ENCODE data around the gene HSPA12A. TPM values are rescaled to one million over a fixed set of nuclear protein-coding genes. Genes with fewer than 3 reads are reported as not detected.

The HSPA12A gene
- total RNA-seq, 1 donor = 35.4 TPM

DNA sequence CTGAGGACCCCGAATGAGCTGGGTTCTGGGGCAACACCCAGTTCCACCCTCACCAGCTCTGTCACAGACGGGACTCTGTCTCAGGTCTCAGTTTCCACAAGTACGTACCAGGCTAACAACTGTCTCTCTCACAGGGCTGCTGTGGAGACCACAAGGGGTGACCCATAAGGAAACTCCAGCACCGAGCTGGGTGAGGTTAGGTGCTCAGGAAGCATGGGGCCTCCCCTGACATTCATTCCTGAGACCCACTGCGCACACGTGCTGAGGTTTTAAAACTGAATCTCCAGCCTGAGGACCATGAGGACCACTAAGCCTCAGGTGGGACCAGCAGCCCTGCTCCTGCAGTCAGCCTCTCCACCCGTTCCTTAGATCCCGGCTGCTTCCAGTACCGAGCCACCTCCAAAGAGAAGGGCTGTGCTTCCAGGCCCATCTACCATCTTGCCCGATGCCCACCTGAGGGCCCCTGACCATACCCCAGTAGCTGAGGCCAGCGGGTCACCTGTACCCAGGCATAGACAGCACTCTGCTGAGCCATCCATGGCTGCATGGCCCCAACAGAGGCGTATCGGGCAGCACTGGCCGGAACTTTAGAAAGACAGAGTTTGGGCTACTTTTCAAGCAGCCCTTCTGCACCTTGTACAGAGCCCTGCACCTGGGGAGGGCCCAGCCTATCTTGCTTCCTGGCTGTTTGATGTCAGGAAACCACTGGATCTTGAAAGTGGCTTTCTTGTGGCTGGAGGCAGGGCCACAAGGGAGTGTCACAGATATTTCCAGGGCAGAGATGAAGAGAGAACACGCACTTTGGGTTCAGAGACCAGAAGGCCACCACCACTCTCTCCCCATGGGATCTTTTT, 18.7 kb downstream of the HSPA12A start:
- DNase-seq (ENCODE audit: low read depth) = no peak
- no peak overlapping the region for H3K4me3 ChIP-seq (ENCODE audit: low read depth, low read length)
- TF ChIP-seq, protein P1, sequence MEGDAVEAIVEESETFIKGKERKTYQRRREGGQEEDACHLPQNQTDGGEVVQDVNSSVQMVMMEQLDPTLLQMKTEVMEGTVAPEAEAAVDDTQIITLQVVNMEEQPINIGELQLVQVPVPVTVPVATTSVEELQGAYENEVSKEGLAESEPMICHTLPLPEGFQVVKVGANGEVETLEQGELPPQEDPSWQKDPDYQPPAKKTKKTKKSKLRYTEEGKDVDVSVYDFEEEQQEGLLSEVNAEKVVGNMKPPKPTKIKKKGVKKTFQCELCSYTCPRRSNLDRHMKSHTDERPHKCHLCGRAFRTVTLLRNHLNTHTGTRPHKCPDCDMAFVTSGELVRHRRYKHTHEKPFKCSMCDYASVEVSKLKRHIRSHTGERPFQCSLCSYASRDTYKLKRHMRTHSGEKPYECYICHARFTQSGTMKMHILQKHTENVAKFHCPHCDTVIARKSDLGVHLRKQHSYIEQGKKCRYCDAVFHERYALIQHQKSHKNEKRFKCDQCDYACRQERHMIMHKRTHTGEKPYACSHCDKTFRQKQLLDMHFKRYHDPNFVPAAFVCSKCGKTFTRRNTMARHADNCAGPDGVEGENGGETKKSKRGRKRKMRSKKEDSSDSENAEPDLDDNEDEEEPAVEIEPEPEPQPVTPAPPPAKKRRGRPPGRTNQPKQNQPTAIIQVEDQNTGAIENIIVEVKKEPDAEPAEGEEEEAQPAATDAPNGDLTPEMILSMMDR (IDR thresholded peaks at IDR 0.05; ENCODE audit: insufficient read depth, low read depth, low read length) = no peak

DNA sequence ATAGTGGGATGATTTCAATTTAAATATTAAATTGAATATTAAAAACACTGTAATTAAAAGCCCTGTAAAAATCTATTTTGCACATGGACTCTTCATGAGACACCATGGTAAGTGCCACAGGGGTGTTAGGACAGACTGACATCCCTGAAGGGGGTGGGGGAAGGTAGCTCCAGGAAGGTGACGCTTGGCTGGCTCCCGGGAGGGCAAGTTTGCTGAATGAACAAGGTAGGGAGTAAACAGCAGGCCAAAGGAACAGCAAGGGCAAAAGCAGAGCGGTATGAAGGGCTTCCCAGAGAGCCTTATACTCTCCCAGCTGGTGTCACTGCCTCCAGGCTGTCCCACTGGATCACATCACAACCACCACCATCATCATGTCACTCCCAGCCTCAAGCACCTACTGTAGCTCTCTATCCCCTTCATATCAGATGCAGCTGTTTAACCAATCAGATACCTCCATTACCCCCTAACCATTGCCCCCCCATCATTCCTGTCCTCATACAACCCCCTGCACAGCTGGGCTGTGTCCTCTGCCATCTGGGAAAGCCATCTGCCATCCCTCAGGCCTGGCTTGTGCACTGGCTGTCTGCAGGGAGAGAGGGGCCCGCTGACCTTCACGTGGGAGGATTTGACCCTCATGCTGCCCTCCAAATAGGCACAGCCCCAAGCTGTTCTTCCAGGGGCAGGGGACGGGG, 19.5 kb downstream of the HSPA12A start:
- H3K4me3 ChIP-seq (ENCODE audit: low read depth, low read length) = no peak overlapping the region
- TF ChIP-seq, protein P1 (IDR thresholded peaks at IDR 0.05; ENCODE audit: insufficient read depth, low read depth, low read length) = no peak
- DNase-seq (ENCODE audit: low read depth) = no peak

DNA sequence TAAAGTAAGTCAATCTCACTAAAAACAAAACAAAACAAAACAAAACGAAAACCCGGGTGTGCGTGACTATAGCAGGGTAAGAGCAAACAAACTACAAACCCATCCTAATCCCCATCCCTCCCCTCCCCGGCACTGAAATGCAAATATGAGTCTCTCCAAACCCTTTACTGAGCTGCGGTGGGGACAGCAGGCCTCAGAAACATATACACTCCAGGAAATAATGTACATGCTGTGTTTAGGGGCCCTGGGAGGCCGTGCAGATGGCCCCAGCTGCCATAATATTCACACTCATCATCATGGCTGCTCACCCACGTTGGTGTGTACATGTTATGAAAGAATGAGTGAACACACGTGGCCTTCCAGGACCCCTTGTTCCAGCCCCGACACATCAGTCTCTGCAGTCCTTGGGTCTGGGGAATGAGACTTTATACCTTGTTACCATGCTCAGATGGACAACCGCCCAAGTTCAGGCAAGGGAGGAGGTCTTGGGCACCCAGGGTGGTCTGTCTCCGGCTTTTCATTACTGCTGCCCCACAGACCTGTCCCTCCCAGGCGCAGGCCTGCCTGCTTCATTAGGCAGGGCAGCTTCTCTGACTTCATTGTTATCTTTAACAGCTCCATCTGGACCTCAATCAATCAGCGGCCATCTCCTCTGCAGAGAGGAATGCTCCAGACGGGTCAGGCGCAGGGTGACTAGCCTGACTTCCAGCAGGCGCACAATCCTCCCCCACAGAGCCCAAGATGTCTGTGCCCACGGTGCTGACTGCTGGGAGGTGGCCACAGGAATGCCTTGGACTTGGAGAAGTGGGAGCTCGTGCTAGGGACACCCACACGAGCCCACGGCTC, 20.6 kb downstream of the HSPA12A start:
- DNase-seq (ENCODE audit: low read depth) = peak; percentile 64
- TF ChIP-seq, protein P1 (IDR thresholded peaks at IDR 0.05; ENCODE audit: insufficient read depth, low read depth, low read length) = no peak
- no peak overlapping the region for H3K4me3 ChIP-seq (ENCODE audit: low read depth, low read length)

DNA sequence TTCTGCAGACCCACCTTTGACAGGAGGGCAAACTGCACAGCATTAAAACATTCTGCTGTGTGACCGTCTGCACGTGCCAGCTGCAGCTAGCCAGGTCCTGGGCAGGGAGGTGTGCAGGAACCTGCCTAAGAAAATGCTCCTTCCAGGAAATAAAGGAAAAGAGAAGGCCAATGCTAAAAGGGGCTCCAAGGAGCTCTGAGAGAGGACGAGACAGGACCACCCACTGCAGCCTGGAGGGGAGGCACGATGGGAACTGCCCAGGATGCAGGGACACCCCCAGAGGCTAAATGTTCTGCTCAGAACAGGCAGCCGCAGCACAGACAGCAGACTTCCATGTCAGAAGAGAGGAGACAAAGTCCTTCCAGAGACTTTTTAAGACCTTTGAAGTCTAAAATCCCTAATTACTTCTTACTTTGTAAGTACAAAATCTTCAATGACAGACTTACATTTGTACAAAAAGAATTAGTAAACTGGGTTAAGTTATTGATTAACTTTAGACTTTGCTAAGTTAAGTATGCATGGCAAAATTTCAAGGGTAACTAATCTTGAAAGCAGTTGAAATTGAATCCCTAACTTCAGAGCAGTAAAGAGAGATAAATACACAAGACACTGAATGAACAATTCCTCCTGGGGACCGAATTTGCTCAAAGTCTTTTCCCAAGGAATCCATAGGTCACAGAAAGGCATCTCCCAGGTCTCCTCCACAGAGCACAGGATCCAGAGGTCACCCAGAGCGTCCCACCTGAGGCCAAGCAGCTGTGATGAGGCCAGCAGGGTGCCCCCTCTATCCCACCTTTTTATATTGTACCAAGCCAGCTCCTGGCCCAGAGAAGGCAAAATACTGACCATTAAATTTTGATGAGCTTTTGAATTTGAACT, 21.5 kb downstream of the HSPA12A start:
- TF ChIP-seq, protein P1 (IDR thresholded peaks at IDR 0.05; ENCODE audit: insufficient read depth, low read depth, low read length) = no peak
- no peak for DNase-seq (ENCODE audit: low read depth)
- no peak overlapping the region for H3K4me3 ChIP-seq (ENCODE audit: low read depth, low read length)

DNA sequence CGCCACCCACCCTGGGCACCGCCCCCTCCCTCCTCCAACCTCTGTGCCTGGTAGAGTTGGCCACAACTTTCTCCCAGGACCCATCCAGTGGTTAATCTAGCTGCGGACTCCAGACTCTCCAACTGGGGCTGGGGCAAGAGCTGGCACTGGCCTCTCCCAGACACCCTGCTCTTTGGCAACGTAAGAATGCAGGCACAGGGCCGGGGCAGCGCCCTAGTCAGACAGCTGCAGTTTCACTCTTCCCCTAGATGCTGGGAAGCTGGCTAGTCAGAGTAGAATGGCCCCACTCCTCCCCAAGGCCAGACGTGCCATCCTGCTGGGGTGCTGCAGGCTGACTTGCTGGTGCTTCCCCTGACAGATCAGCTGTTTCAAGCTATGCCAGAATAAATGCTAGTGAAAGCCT, 22.1 kb downstream of the HSPA12A start:
- H3K4me3 ChIP-seq (ENCODE audit: low read depth, low read length) = no peak overlapping the region
- DNase-seq (ENCODE audit: low read depth) = peak; percentile 18
- TF ChIP-seq, protein P1 (IDR thresholded peaks at IDR 0.05; ENCODE audit: insufficient read depth, low read depth, low read length) = no peak

DNA sequence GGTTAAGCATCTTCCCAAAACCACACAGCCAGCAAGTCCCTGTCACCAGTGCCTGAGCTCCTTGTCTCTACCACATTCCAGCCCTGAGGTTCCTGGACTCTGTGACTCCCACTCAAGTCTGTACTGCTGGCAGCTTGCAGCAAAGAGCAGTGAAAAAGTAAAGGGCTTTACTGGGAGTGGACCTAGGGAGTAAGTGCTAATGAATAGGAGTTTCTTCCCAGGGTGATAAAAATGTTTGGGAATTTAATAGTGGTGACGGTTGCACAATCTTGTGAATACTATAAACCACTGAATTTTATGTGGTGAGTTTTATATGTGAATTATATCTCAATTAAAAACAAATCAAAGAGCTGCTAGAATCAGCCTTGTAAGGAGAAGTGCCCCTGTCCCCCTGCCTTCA, 22.6 kb downstream of the HSPA12A start:
- DNase-seq (ENCODE audit: low read depth) = peak; percentile 71
- H3K4me3 ChIP-seq (ENCODE audit: low read depth, low read length) = no peak overlapping the region
- TF ChIP-seq, protein P1 (IDR thresholded peaks at IDR 0.05; ENCODE audit: insufficient read depth, low read depth, low read length) = no peak
